HTERT RPE-1 (cell line): ENCODE data around the gene NHLH2.

Experiments
- in situ Hi-C: fragments of 300-500 bp; cut with MboI; formaldehyde crosslinking; loops from 4 replicates; pipeline ENCODE4 v1.14.3; 2020; ENCODE audit warnings: low sequenced_read_pairs

Gene NHLH2

GRCh38 chr1:115805597-115805996 is 35.3 kb downstream of the NHLH2 start:
- in situ Hi-C loops = no loop called here

GRCh38 chr1:115802416-115802815 is 38.5 kb downstream of the NHLH2 start:
- in situ Hi-C loops = no loop called here

GRCh38 chr1:115797486-115797885 is 43.4 kb downstream of the NHLH2 start:
- in situ Hi-C loops = no loop called here

- in situ Hi-C loops = no loop called here
Measured at GRCh38 chr1:115796897-115797296, 44.0 kb downstream of the NHLH2 start.

- in situ Hi-C loops = no loop called here
Measured at GRCh38 chr1:115796036-115796435, 44.9 kb downstream of the NHLH2 start.

GRCh38 chr1:115794976-115795639 is 45.8 kb downstream of the NHLH2 start:
- in situ Hi-C loops = no loop called here

GRCh38 chr1:115793162-115793561 is 47.8 kb downstream of the NHLH2 start:
- in situ Hi-C loops = no loop called here

- in situ Hi-C loops = no loop called here
Measured at GRCh38 chr1:115791816-115792215, 49.1 kb downstream of the NHLH2 start.

GRCh38 chr1:115790846-115791245 is 50.1 kb downstream of the NHLH2 start:
- in situ Hi-C loops = no loop called here

GRCh38 chr1:115790356-115790755 is 50.6 kb downstream of the NHLH2 start:
- in situ Hi-C loops = no loop called here
